HG03432 (cell line): ENCODE measurements around the gene NR4A3.

ENCODE experiments used
- ATAC-seq: cut with Tn5 transposase; IDR thresholded peaks from one replicate; pipeline ENCODE4 v1.9.1; 2021; ENCODE audit warnings: mild to moderate bottlenecking, moderate library complexity; ENCODE audit not compliant: unreplicated experiment

Gene NR4A3

GRCh38 chr9:99873531-99873930, 51.8 kb downstream of the NR4A3 start:
- ATAC-seq: no peak

DNA sequence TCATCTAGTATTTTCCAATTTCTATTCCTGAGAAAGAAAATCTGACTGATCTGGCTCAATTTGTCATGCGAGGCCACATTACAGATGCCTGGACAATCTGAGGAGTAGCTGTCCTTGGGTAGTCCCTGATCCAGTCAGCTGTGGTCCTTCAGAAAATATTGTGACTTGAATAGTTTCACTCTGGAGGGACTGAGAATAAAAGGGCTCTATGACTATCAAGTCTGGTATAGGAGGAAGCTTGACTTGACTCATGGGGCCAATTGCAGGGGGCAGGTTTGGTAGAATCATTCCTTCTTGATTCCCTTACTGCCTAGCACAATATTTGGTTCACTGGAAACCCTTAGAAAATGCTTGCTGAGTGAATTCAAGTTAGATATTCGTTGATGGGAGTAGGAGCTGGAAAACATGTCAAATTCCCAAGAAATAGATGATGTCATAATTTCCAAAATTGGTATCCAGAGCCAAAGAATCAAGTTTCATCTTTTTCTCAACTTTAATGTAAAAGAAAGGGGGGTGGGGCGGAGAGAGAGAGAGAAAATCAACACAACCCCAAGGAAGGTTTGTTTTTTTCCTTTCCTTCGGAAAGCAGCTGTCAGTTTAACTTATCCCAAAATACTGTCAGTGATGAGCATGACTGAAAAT, 52.4 kb downstream of the NR4A3 start:
- ATAC-seq: no peak

- no peak for ATAC-seq
Measured at GRCh38 chr9:99876190-99876589, 54.5 kb downstream of the NR4A3 start.

GRCh38 chr9:99878651-99879050, 57.0 kb downstream of the NR4A3 start:
- no peak for ATAC-seq

- no peak for ATAC-seq
Measured at GRCh38 chr9:99881769-99882168, 60.1 kb downstream of the NR4A3 start.

GRCh38 chr9:99885747-99886146, 64.1 kb downstream of the NR4A3 start:
- no peak for ATAC-seq

DNA sequence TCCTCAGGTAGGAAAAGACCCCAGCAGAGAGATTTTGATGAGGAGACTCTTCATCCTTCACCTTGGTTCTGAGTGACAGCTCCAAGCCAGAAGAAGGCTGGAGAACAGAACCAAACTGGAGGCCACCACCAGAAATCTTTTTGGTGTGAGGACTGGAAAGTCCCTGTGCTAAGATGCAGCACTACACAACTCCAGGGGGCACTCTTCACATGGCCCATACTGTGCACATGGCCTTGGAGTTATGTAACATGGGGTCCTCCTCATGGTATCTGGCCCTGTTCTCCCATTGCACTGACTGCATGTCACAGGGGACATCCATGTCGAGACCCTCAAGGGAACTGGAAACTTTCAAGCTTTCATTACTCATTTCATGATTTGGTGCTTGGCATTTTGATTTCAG, 67.4 kb downstream of the NR4A3 start:
- ATAC-seq: no peak

- ATAC-seq: no peak
Measured at GRCh38 chr9:99894826-99895225, 73.1 kb downstream of the NR4A3 start.

GRCh38 chr9:99895510-99895909, 73.8 kb downstream of the NR4A3 start:
- ATAC-seq: no peak

DNA sequence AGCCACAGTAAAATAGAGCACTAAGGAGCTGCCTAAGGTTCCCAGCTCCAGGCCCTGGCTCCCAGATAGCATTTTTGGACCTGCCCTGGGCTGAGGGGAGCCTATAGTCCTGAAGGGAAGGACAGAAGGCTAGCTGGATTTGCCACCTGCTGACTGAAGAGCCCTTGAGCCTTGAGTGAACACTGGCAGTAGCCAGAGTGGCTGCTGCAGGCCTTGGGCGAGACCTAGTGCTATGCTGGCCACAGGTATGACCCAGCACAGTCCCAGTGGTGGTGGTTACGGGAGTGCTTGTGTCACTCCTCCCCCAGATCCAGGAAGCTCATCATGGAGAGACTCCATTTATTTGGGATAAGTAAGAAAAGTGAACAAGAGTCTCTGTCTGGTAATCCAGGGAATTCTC, 74.4 kb downstream of the NR4A3 start:
- no peak for ATAC-seq

GRCh38 chr9:99903393-99903792, 81.7 kb downstream of the NR4A3 start:
- no peak for ATAC-seq

- no peak for ATAC-seq
Measured at GRCh38 chr9:99905833-99906402, 84.2 kb downstream of the NR4A3 start.

GRCh38 chr9:99906403-99907207, 84.9 kb downstream of the NR4A3 start, which contains the start of gene STX17:
TSS of gene STX17 (plus strand) at chr9:99906654. CDS start at chr9:99915240, 8,586 bp downstream.
- ATAC-seq: peak; percentile 87

DNA sequence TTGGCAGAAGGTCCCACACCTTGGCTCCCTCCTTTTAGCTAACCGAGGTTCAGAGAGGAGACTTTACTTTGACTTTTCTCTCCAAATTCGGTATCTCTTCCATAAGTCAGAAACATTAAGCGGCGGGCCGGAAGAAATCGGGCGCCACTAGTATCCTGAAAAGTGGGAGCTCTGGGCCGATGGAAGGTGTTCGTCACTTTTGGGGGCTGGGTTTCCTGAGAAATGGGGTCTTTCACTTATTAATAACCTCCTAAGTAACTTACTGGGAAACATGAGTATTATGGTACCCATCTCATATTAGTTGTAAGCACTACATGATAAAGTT, 85.5 kb downstream of the NR4A3 start:
- no peak for ATAC-seq

- no peak for ATAC-seq
Measured at GRCh38 chr9:99911600-99911999, 89.9 kb downstream of the NR4A3 start.
